Measurements from ENCODE around the gene CMPK2.

The CMPK2 gene

GRCh38 chr2:6828299-6828584, 37.5 kb downstream of the CMPK2 start:
- WGBS: 0% methylated on average over 1 of the region's 2 CpGs

GRCh38 chr2:6827566-6828298, 38.0 kb downstream of the CMPK2 start:
- Histone ChIP-seq H3K9ac (ENCODE audit: low read length) (peak overlapping the region; percentile 74), H3K4ac (ENCODE audit: low read depth in 1 of 2, low read length in 2 of 2) (no peak overlapping the region), H3K23ac (ENCODE audit: low read length in 2 of 2) (no peak overlapping the region), H2BK15ac (ENCODE audit: low read depth, poor library complexity, severe bottlenecking) (no peak overlapping the region), H3K18ac (ENCODE audit: low read depth in 1 of 2, low read length in 2 of 2) (no peak overlapping the region), H3K36me3 (ENCODE audit: control insufficient read depth in 1 of 2, insufficient read depth in 2 of 2, low read depth in 1 of 2, low read length in 2 of 2) (no peaks in the 10 kb centered on the region), H3K9me3 (ENCODE audit: control insufficient read depth, low read length) (peaks cover 22% of the 10 kb centered on the region), H4K8ac (ENCODE audit: low read length) (no peak overlapping the region), H3K4me2 (ENCODE audit: low read length, poor library complexity, severe bottlenecking) (no peak overlapping the region), H2AFZ (ENCODE audit: low read depth, low read length) (no peak overlapping the region), H4K91ac (ENCODE audit: low read length) (no peak overlapping the region), H3K4me3 (ENCODE audit: insufficient read depth in 1 of 2, low read depth in 1 of 2, low read length in 2 of 2) (no peak overlapping the region), H2BK120ac (ENCODE audit: low read depth, low read length) (no peak overlapping the region), H3K79me1 (replicated peaks; ENCODE audit: low read length, poor library complexity, severe bottlenecking) (no peaks in the 10 kb centered on the region), H2BK12ac (ENCODE audit: low read length in 2 of 2) (no peak overlapping the region), H2AK5ac (ENCODE audit: low read length, severe bottlenecking) (no peak overlapping the region), H3K27ac (ENCODE audit: low read length, poor library complexity, severe bottlenecking) (no peak overlapping the region), H3K4me1 (ENCODE audit: control insufficient read depth, insufficient read depth, low read depth, low read length) (no peaks in the 10 kb centered on the region), H2BK5ac (ENCODE audit: low read depth, low read length, poor library complexity, severe bottlenecking) (no peak overlapping the region), H3K27me3 (ENCODE audit: control insufficient read depth in 1 of 2, insufficient read depth in 1 of 2, low read length in 2 of 2) (no peaks in the 10 kb centered on the region), H3K14ac (ENCODE audit: low read length in 2 of 2) (no peak overlapping the region)
- peak; percentile 40 for DNase-seq
- 53% methylated on average over 4 of the region's 5 CpGs for WGBS

More at GRCh38 chr2:6828299-6828584, 37.5 kb downstream of the CMPK2 start:
- Histone ChIP-seq H3K14ac (ENCODE audit: low read length in 2 of 2) (no peak overlapping the region), H3K4me1 (ENCODE audit: control insufficient read depth, insufficient read depth, low read depth, low read length) (no peaks in the 10 kb centered on the region), H3K23ac (ENCODE audit: low read length in 2 of 2) (no peak overlapping the region), H2BK120ac (ENCODE audit: low read depth, low read length) (no peak overlapping the region), H4K8ac (ENCODE audit: low read length) (no peak overlapping the region), H3K36me3 (ENCODE audit: control insufficient read depth in 1 of 2, insufficient read depth in 2 of 2, low read depth in 1 of 2, low read length in 2 of 2) (no peaks in the 10 kb centered on the region), H2AK5ac (ENCODE audit: low read length, severe bottlenecking) (no peak overlapping the region), H4K91ac (ENCODE audit: low read length) (no peak overlapping the region), H2BK5ac (ENCODE audit: low read depth, low read length, poor library complexity, severe bottlenecking) (no peak overlapping the region), H3K4ac (ENCODE audit: low read depth in 1 of 2, low read length in 2 of 2) (no peak overlapping the region), H2AFZ (ENCODE audit: low read depth, low read length) (no peak overlapping the region), H3K18ac (ENCODE audit: low read depth in 1 of 2, low read length in 2 of 2) (no peak overlapping the region), H2BK12ac (ENCODE audit: low read length in 2 of 2) (no peak overlapping the region), H2BK15ac (ENCODE audit: low read depth, poor library complexity, severe bottlenecking) (no peak overlapping the region), H3K79me1 (replicated peaks; ENCODE audit: low read length, poor library complexity, severe bottlenecking) (no peaks in the 10 kb centered on the region), H3K27me3 (ENCODE audit: control insufficient read depth in 1 of 2, insufficient read depth in 1 of 2, low read length in 2 of 2) (no peaks in the 10 kb centered on the region), H3K9me3 (ENCODE audit: control insufficient read depth, low read length) (peaks cover 23% of the 10 kb centered on the region), H3K4me3 (ENCODE audit: insufficient read depth in 1 of 2, low read depth in 1 of 2, low read length in 2 of 2) (no peak overlapping the region), H3K9ac (ENCODE audit: low read length) (peak overlapping the region; percentile 74), H3K27ac (ENCODE audit: low read length, poor library complexity, severe bottlenecking) (no peak overlapping the region), H3K4me2 (ENCODE audit: low read length, poor library complexity, severe bottlenecking) (no peak overlapping the region)
- DNase-seq: peak; percentile 63

GRCh38 chr2:6826081-6826913, 39.4 kb downstream of the CMPK2 start:
- H3K9ac ChIP-seq (ENCODE audit: low read length): no peak overlapping the region
- no peak overlapping the region for H2AK5ac ChIP-seq (ENCODE audit: low read length, severe bottlenecking)
- H3K23ac ChIP-seq (ENCODE audit: low read length in 2 of 2): no peak overlapping the region
- H2BK5ac ChIP-seq (ENCODE audit: low read depth, low read length, poor library complexity, severe bottlenecking): no peak overlapping the region
- H2BK12ac ChIP-seq (ENCODE audit: low read length in 2 of 2): no peak overlapping the region
- no peak overlapping the region for H3K18ac ChIP-seq (ENCODE audit: low read depth in 1 of 2, low read length in 2 of 2)
- H2BK120ac ChIP-seq (ENCODE audit: low read depth, low read length): no peak overlapping the region
- H3K4me1 ChIP-seq (ENCODE audit: control insufficient read depth, insufficient read depth, low read depth, low read length): no peaks in the 10 kb centered on the region
- no peak overlapping the region for H2BK15ac ChIP-seq (ENCODE audit: low read depth, poor library complexity, severe bottlenecking)
- no peak overlapping the region for H4K91ac ChIP-seq (ENCODE audit: low read length)
- WGBS: 46% methylated on average over 3 of the region's 4 CpGs
- H3K4ac ChIP-seq (ENCODE audit: low read depth in 1 of 2, low read length in 2 of 2): no peak overlapping the region
- H3K27me3 ChIP-seq (ENCODE audit: control insufficient read depth in 1 of 2, insufficient read depth in 1 of 2, low read length in 2 of 2): no peaks in the 10 kb centered on the region
- peaks cover 9% of the 10 kb centered on the region for H3K9me3 ChIP-seq (ENCODE audit: control insufficient read depth, low read length)
- no peaks in the 10 kb centered on the region for H3K79me1 ChIP-seq (replicated peaks; ENCODE audit: low read length, poor library complexity, severe bottlenecking)
- DNase-seq: peak; percentile 79
- no peak overlapping the region for H3K27ac ChIP-seq (ENCODE audit: low read length, poor library complexity, severe bottlenecking)
- no peak overlapping the region for H3K4me2 ChIP-seq (ENCODE audit: low read length, poor library complexity, severe bottlenecking)
- H2AFZ ChIP-seq (ENCODE audit: low read depth, low read length): no peak overlapping the region
- peak overlapping the region; percentile 23 for H4K8ac ChIP-seq (ENCODE audit: low read length)
- H3K14ac ChIP-seq (ENCODE audit: low read length in 2 of 2): no peak overlapping the region
- H3K36me3 ChIP-seq (ENCODE audit: control insufficient read depth in 1 of 2, insufficient read depth in 2 of 2, low read depth in 1 of 2, low read length in 2 of 2): no peaks in the 10 kb centered on the region
- H3K4me3 ChIP-seq (ENCODE audit: insufficient read depth in 1 of 2, low read depth in 1 of 2, low read length in 2 of 2): no peak overlapping the region

- DNase-seq: peak; percentile 87
- Histone ChIP-seq H3K27ac (ENCODE audit: low read length, poor library complexity, severe bottlenecking) (no peak overlapping the region), H2AFZ (ENCODE audit: low read depth, low read length) (no peak overlapping the region), H3K4me3 (ENCODE audit: insufficient read depth in 1 of 2, low read depth in 1 of 2, low read length in 2 of 2) (no peak overlapping the region), H2AK5ac (ENCODE audit: low read length, severe bottlenecking) (no peak overlapping the region), H3K14ac (ENCODE audit: low read length in 2 of 2) (no peak overlapping the region), H3K27me3 (ENCODE audit: control insufficient read depth in 1 of 2, insufficient read depth in 1 of 2, low read length in 2 of 2) (no peaks in the 10 kb centered on the region), H3K23ac (ENCODE audit: low read length in 2 of 2) (no peak overlapping the region), H2BK120ac (ENCODE audit: low read depth, low read length) (no peak overlapping the region), H4K91ac (ENCODE audit: low read length) (no peak overlapping the region), H2BK5ac (ENCODE audit: low read depth, low read length, poor library complexity, severe bottlenecking) (no peak overlapping the region), H4K8ac (ENCODE audit: low read length) (no peak overlapping the region), H3K4me2 (ENCODE audit: low read length, poor library complexity, severe bottlenecking) (no peak overlapping the region), H3K36me3 (ENCODE audit: control insufficient read depth in 1 of 2, insufficient read depth in 2 of 2, low read depth in 1 of 2, low read length in 2 of 2) (no peaks in the 10 kb centered on the region), H3K4ac (ENCODE audit: low read depth in 1 of 2, low read length in 2 of 2) (no peak overlapping the region), H3K9ac (ENCODE audit: low read length) (no peak overlapping the region), H2BK15ac (ENCODE audit: low read depth, poor library complexity, severe bottlenecking) (no peak overlapping the region), H3K79me1 (replicated peaks; ENCODE audit: low read length, poor library complexity, severe bottlenecking) (no peaks in the 10 kb centered on the region), H3K18ac (ENCODE audit: low read depth in 1 of 2, low read length in 2 of 2) (no peak overlapping the region), H3K9me3 (ENCODE audit: control insufficient read depth, low read length) (no peaks in the 10 kb centered on the region), H2BK12ac (ENCODE audit: low read length in 2 of 2) (no peak overlapping the region), H3K4me1 (ENCODE audit: control insufficient read depth, insufficient read depth, low read depth, low read length) (no peaks in the 10 kb centered on the region)
- WGBS: 47% methylated on average over 2 of the region's 3 CpGs
Observed at GRCh38 chr2:6824962-6825361, 40.7 kb downstream of the CMPK2 start.

All from mesenchymal stem cell (in vitro differentiated cells and primary cell).